A549 (cell line): ENCODE results near the gene KLHL3. TPM values are rescaled to one million over a fixed set of nuclear protein-coding genes. Genes with fewer than 3 reads are reported as not detected.

Experiments
- ATAC-seq, 2 experiments: fragments of 200-7000 bp in 1 of 2; fragments of >200 bp in 1 of 2; cut with Nextera tagmentation in 1 of 2; cut with Tn5 transposase in 1 of 2; 3 replicates each; pipeline versions ENCODE4 v1.8.0 to v1.9.1; 2018 to 2020; ENCODE audit warnings: mild to moderate bottlenecking in 1 of 2, moderate library complexity in 1 of 2
- CTCF ChIA-PET: fragments of 300-600 bp; sonication (Branson Sonifier 250); formaldehyde crosslinking; extraction: SDS; loops from one replicate; lab custom pipeline; 2021; ENCODE audit warnings: antibody characterized with exemption, inconsistent platforms; lab: Yijun Ruan, JAX
- POLR2A ChIA-PET: fragments of 350-600 bp; formaldehyde crosslinking; extraction: SDS; loops from one replicate; lab custom pipeline; 2021; ENCODE audit warnings: antibody characterized with exemption, inconsistent platforms; lab: Yijun Ruan, JAX
- DNase-seq, 2 experiments: peaks; one replicate each; pipeline versions ENCODE4 v3.0.0 to v3.0.0-alpha.2; 2011 to 2016; ENCODE audit warnings: low read depth in 1 of 2, low spot score in 1 of 2
- FAIRE-seq: peaks from 2 replicates; lab custom pipeline; 2011; peaks lifted over from hg19 to GRCh38; lab: Jason Lieb, UNC
- H3K27ac ChIP-seq, 2 experiments: fragments of >200 bp; sonication (Bioruptor Twin); formaldehyde crosslinking; 3 replicates each; pipeline ENCODE4 v1.5.1; 2016 to 2017
- H3K4me1 ChIP-seq: fragments of >200 bp; sonication (Bioruptor Twin); formaldehyde crosslinking; 3 replicates; pipeline ENCODE4 v1.6.1; 2016
- H3K4me2 ChIP-seq: fragments of >200 bp; sonication (Bioruptor Twin); formaldehyde crosslinking; 3 replicates; pipeline ENCODE4 v1.6.1; 2016
- H3K4me3 ChIP-seq: fragments of >200 bp; sonication (Bioruptor Twin); formaldehyde crosslinking; 3 replicates; pipeline ENCODE4 v1.5.1; 2016
- H3K9me3 ChIP-seq: fragments of >200 bp; sonication (Bioruptor Twin); formaldehyde crosslinking; 3 replicates; pipeline ENCODE4 v1.6.1; 2016
- BCL3 ChIP-seq: fragments of >200 bp; sonication (Bioruptor Twin); formaldehyde crosslinking; IDR thresholded peaks from 3 replicates; pipeline ENCODE4 v1.6.1; 2016
- CTCF ChIP-seq: fragments of >200 bp; sonication (Bioruptor Twin); formaldehyde crosslinking; IDR thresholded peaks from 3 replicates; pipeline ENCODE4 v1.5.1; 2016
- ELK1 ChIP-seq: fragments of 150-350 bp; IDR thresholded peaks from 2 replicates; pipeline ENCODE4 v1.6.1; 2014; ENCODE audit warnings: low read depth, mild to moderate bottlenecking, low read length
- EP300 ChIP-seq, 2 experiments: fragments of >200 bp; sonication (Bioruptor Twin); formaldehyde crosslinking; IDR thresholded peaks; 2 replicates in 1 of 2; 3 replicates in 1 of 2; pipeline ENCODE4 v1.6.1; 2016 to 2017
- ESRRA ChIP-seq: fragments of 150-350 bp; IDR thresholded peaks from 2 replicates; pipeline ENCODE4 v1.6.1; 2014; ENCODE audit warnings: mild to moderate bottlenecking, low read length, borderline replicate concordance
- FOSL2 ChIP-seq, 2 experiments: fragments of 450-650 bp in 1 of 2; fragments of >200 bp in 1 of 2; sonication (Bioruptor Twin) in 1 of 2; formaldehyde crosslinking; IDR thresholded peaks; 2 replicates each; pipeline versions ENCODE4 v1.5.0 to v1.6.1; 2016 to 2020; ENCODE audit warnings: mild to moderate bottlenecking in 1 of 2, moderate library complexity in 1 of 2
- HES2 ChIP-seq: fragments of >200 bp; sonication (Bioruptor Twin); formaldehyde crosslinking; IDR thresholded peaks from 2 replicates; pipeline ENCODE4 v1.6.1; 2016
- HOXA7 ChIP-seq: fragments of 250-450 bp; sonication (Bioruptor Pico); IDR thresholded peaks from 2 replicates; pipeline ENCODE4 v1.5.0; 2020; ENCODE audit warnings: mild to moderate bottlenecking, moderate library complexity
- MAFK ChIP-seq: fragments of 450-650 bp; IDR thresholded peaks from 2 replicates; pipeline ENCODE4 v1.6.1; 2014; ENCODE audit not compliant: partially characterized antibody
- MAZ ChIP-seq: fragments of 150-350 bp; IDR thresholded peaks from 2 replicates; pipeline ENCODE4 v1.6.1; 2014; ENCODE audit warnings: antibody characterized with exemption, low read depth, low read length, borderline replicate concordance
- NPAS2 ChIP-seq: fragments of 250-450 bp; sonication (Bioruptor Pico); IDR thresholded peaks from 2 replicates; pipeline ENCODE4 v1.8.0; 2022; ENCODE audit warnings: mild to moderate bottlenecking, moderate library complexity, borderline replicate concordance
- POLR2A ChIP-seq: IDR thresholded peaks from 2 replicates; pipeline ENCODE4 v1.6.1; 2012; ENCODE audit warnings: mild to moderate bottlenecking, low read length
- POLR2AphosphoS2 ChIP-seq: conservative IDR thresholded peaks from 2 replicates; pipeline ENCODE4 v1.6.1; 2012; ENCODE audit warnings: low read length, improper control_type of control experiment, inconsistent platforms
- RAD21 ChIP-seq, 2 experiments: fragments of >200 bp in 1 of 2; sonication (Bioruptor Twin) in 1 of 2; formaldehyde crosslinking in 1 of 2; IDR thresholded peaks in 1 of 2; conservative IDR thresholded peaks in 1 of 2; 2 replicates in 1 of 2; 3 replicates in 1 of 2; pipeline ENCODE4 v1.6.1; 2012 to 2018; ENCODE audit warnings: inconsistent platforms in 1 of 2
- RNF2 ChIP-seq: fragments of 200-600 bp; sonication (generic); IDR thresholded peaks from 2 replicates; pipeline ENCODE4 v1.6.1; 2016; ENCODE audit warnings: low read depth, mild to moderate bottlenecking, antibody characterized with exemption, moderate library complexity, borderline replicate concordance
- SMC3 ChIP-seq: fragments of >200 bp; sonication (Bioruptor Twin); formaldehyde crosslinking; IDR thresholded peaks from 3 replicates; pipeline ENCODE4 v1.6.1; 2018; ENCODE audit warnings: inconsistent platforms
- ZC3H11A ChIP-seq: fragments of 450-650 bp; IDR thresholded peaks from 2 replicates; pipeline ENCODE4 v1.6.1; 2014; ENCODE audit warnings: antibody characterized with exemption, mild to moderate bottlenecking
- ZSCAN20 ChIP-seq: fragments of 250-450 bp; sonication (Bioruptor Pico); IDR thresholded peaks from 2 replicates; pipeline ENCODE4 v1.8.0; 2022; ENCODE audit warnings: mild to moderate bottlenecking, moderate library complexity
- WGBS: methylation state at CpG from one replicate; pipeline ENCODE4 v1.1.6; 2017; ENCODE audit errors: missing lambda C conversion rate; 5-methylcytosine and 5-hydroxymethylcytosine counted together
- polyA plus RNA-seq, 4 experiments: library from polyadenylated mRNA; depleted of rRNA in 3 of 4; stranded (reverse); fragments of >200 nt; fragmentation: RNase III in 1 of 4; extraction: RNeasy Plus Mini Kit Qiagen cat#74134 plus additional on column Dnase treatment in 1 of 4; gene quantifications; 2 replicates in 3 of 4; 3 replicates in 1 of 4; pipeline ENCODE4 v1.2.3, GENCODE V29; 2011 to 2017

Gene KLHL3
- polyA plus RNA-seq, 2 of the 4 experiments (the other 2 are of a cell fraction) = 0.35 to 1.1 TPM

GRCh38 chr5:137609127-137609526, 126.8 kb downstream of the KLHL3 start:
- CTCF ChIA-PET = no interaction called here
- Histone ChIP-seq H3K4me1 (no peaks in the 10 kb centered on the region), H3K4me3 (no peak overlapping the region), H3K9me3 (no peaks in the 10 kb centered on the region), H3K4me2 (no peak overlapping the region), H3K27ac (no peak overlapping the region)
- WGBS = 47% methylated on average over 2 of the region's 2 CpGs
- FAIRE-seq (no peak), DNase-seq (no peak), ATAC-seq (no peak)
- POLR2A ChIA-PET = no interaction called here
- no peak for TF ChIP-seq POLR2AphosphoS2
- no peak for TF ChIP-seq ELK1
- peak; percentile 35 for TF ChIP-seq MAFK
- TF ChIP-seq RAD21 (conservative IDR thresholded peaks at IDR 0.05 in 1 of 2, IDR thresholded peaks at IDR 0.05 in 1 of 2) = no peak

GRCh38 chr5:137607771-137608170, 128.1 kb downstream of the KLHL3 start:
- POLR2A ChIA-PET = no interaction called here
- no peak overlapping the region for H3K4me3 ChIP-seq
- no peak; a peak in 1 of 6 replicates for ATAC-seq
- CTCF ChIA-PET = no interaction called here
- H3K4me2 ChIP-seq = no peak overlapping the region
- FAIRE-seq = no peak
- WGBS = 15% methylated on average over 5 of the region's 5 CpGs
- no peak for DNase-seq
- TF ChIP-seq ESRRA (no peak), POLR2A (no peak), SMC3 (no peak), RAD21 (conservative IDR thresholded peaks at IDR 0.05 in 1 of 2, IDR thresholded peaks at IDR 0.05 in 1 of 2) (no peak), BCL3 (no peak)
- no peaks in the 10 kb centered on the region for H3K9me3 ChIP-seq
- H3K27ac ChIP-seq = no peak overlapping the region
- H3K4me1 ChIP-seq = no peaks in the 10 kb centered on the region

GRCh38 chr5:137606401-137606800, 129.5 kb downstream of the KLHL3 start:
- H3K4me1 ChIP-seq = no peaks in the 10 kb centered on the region
- DNase-seq = no peak
- H3K4me2 ChIP-seq = no peak overlapping the region
- ATAC-seq = no peak
- 9% methylated on average over 2 of the region's 2 CpGs for WGBS
- TF ChIP-seq ELK1 = no peak
- TF ChIP-seq HES2 = no peak
- no peak for TF ChIP-seq CTCF
- no peak for TF ChIP-seq EP300 (IDR thresholded peaks at IDR 0.05)
- TF ChIP-seq MAZ = no peak
- no peak overlapping the region for H3K27ac ChIP-seq
- ChIA-PET POLR2A (no interaction called here), CTCF (no interaction called here)
- H3K4me3 ChIP-seq = no peak overlapping the region
- no peak for FAIRE-seq
- no peaks in the 10 kb centered on the region for H3K9me3 ChIP-seq

GRCh38 chr5:137605411-137605810, 130.5 kb downstream of the KLHL3 start:
- H3K4me3 ChIP-seq = no peak overlapping the region
- ATAC-seq (peak; percentile 42 to 62; a peak in 5 of 6 replicates), DNase-seq (no peak), FAIRE-seq (no peak)
- H3K9me3 ChIP-seq = no peaks in the 10 kb centered on the region
- no peaks in the 10 kb centered on the region for H3K4me1 ChIP-seq
- H3K27ac ChIP-seq = no peak overlapping the region
- no peak overlapping the region for H3K4me2 ChIP-seq
- POLR2A ChIA-PET = no interaction called here
- CTCF ChIA-PET = interaction anchor here (0.9 to 1.3 kb wide), 2 partner anchors 24 to 285 kb away, joined by 3 to 4 read pairs; no protein-coding TSS in a partner anchor
- WGBS = 8% methylated on average over 4 of the region's 4 CpGs
- no peak for TF ChIP-seq ZSCAN20 (CRISPR knock-in tag)
- no peak for TF ChIP-seq CTCF
- TF ChIP-seq RNF2 = no peak
- TF ChIP-seq NPAS2 = no peak
- TF ChIP-seq ZC3H11A = no peak
- no peak for TF ChIP-seq HOXA7
- no peak for TF ChIP-seq POLR2A
- TF ChIP-seq FOSL2 (IDR thresholded peaks at IDR 0.05) = no peak
- TF ChIP-seq FOSL2 (CRISPR knock-in tag; IDR thresholded peaks at IDR 0.05) = no peak
- TF ChIP-seq MAZ = no peak
